A673 (cell line): ENCODE data around the gene DOCK10. TPM values are rescaled to one million over a fixed set of nuclear protein-coding genes. Genes with fewer than 3 reads are reported as not detected.

ENCODE experiments used
- BruUV-seq: library from RNA; stranded (reverse); fragments of 400-500 nt; replicated peaks from 2 replicates; lab custom pipeline; 2021; lab: Mats Ljungman, UMichigan
- CTCF ChIA-PET: fragments of 300-600 bp; sonication (Branson Sonifier 250); formaldehyde crosslinking; loops from one replicate; lab custom pipeline; 2022; ENCODE audit warnings: antibody characterized with exemption; lab: Charles Lee
- POLR2A ChIA-PET: fragments of 300-600 bp; sonication (Branson Sonifier 250); formaldehyde crosslinking; loops from one replicate; lab custom pipeline; 2022; ENCODE audit warnings: antibody characterized with exemption; ENCODE audit not compliant: low non-redundant PET; lab: Charles Lee
- DNase-seq: peaks from one replicate; pipeline ENCODE4 v3.0.0-alpha.2; 2015; ENCODE audit warnings: low spot score
- H3K27ac ChIP-seq: fragments of 200-600 bp; sonication (generic); 2 replicates; pipeline ENCODE4 v1.5.1; 2016; ENCODE audit warnings: mixed run types, low read depth, mild to moderate bottlenecking, mixed read lengths, antibody characterized with exemption, low read length; ENCODE audit not compliant: poor library complexity, severe bottlenecking
- H3K27me3 ChIP-seq: fragments of 200-600 bp; sonication (generic); replicated peaks from 2 replicates; pipeline ENCODE4 v1.6.1; 2017; ENCODE audit warnings: mixed run types, low read depth, mild to moderate bottlenecking, mixed read lengths, antibody characterized with exemption, low read length; ENCODE audit not compliant: insufficient read depth, poor library complexity
- H3K36me3 ChIP-seq: fragments of 200-600 bp; sonication (generic); 2 replicates; pipeline ENCODE4 v1.6.1; 2016; ENCODE audit warnings: mixed run types, mild to moderate bottlenecking, mixed read lengths, antibody characterized with exemption, low read length; ENCODE audit not compliant: insufficient read depth, poor library complexity, severe bottlenecking
- H3K4me1 ChIP-seq: fragments of 200-600 bp; sonication (generic); 2 replicates; pipeline ENCODE4 v1.6.1; 2017; ENCODE audit warnings: mixed run types, mild to moderate bottlenecking, mixed read lengths, antibody characterized with exemption, low read length; ENCODE audit not compliant: insufficient read depth, poor library complexity, severe bottlenecking
- H3K4me3 ChIP-seq: fragments of 200-600 bp; sonication (generic); 2 replicates; pipeline ENCODE4 v1.5.1; 2016; ENCODE audit warnings: low read depth, mixed run types, mild to moderate bottlenecking, mixed read lengths, low read length; ENCODE audit not compliant: poor library complexity, severe bottlenecking
- H3K9me3 ChIP-seq: fragments of 200-600 bp; sonication (generic); 2 replicates; pipeline ENCODE4 v1.6.1; 2016; ENCODE audit warnings: mixed run types, low read depth, mild to moderate bottlenecking, mixed read lengths, antibody characterized with exemption, low read length; ENCODE audit not compliant: poor library complexity, severe bottlenecking
- EZH2 ChIP-seq: fragments of 200-600 bp; sonication (generic); IDR thresholded peaks from 2 replicates; pipeline ENCODE4 v1.6.1; 2017; ENCODE audit warnings: borderline replicate concordance, low read depth, mild to moderate bottlenecking, mixed read lengths, antibody characterized with exemption, low read length; ENCODE audit not compliant: poor library complexity, severe bottlenecking
- intact Hi-C: fragments of 100-400 bp; cut with micrococcal nuclease; formaldehyde crosslinking; loops from one replicate; pipeline ENCODE4 v1.10.0; 2022; ENCODE audit not compliant: unreplicated experiment
- total RNA-seq: library from RNA; stranded (reverse); gene quantifications from 2 replicates; pipeline ENCODE4 v1.2.3, GENCODE V29; 2021
- TF ChIP-seq, protein P1 (sequence below): fragments of 300-800, 200-600 bp; sonication (generic); conservative IDR thresholded peaks from 2 replicates; pipeline ENCODE4 v1.5.1; 2017; ENCODE audit warnings: low read depth, mild to moderate bottlenecking, antibody characterized with exemption, low read length, moderate library complexity, mixed read lengths

The DOCK10 gene
- total RNA-seq, 1 experiment from 2014 or later, result 5.1 TPM

DNA sequence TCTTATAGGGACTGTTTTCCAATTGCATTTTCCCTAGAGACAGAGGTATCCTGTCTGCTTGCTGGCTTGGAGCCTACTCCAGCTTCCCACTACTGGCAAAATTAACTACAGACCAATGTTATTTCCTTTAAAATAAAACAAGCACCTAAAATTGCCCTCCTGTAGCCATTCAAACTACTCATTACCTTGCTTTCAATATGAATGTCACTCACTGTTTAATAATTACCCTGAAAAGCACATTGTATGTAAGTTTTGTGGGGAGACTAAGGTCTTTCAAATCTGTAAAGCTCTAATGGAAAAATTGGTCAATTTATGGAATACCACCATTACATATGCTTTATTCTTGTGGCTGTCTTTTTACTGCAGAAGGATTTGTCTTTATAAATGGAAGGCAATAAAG is 87.3 kb downstream of the DOCK10 start:
- POLR2A ChIA-PET, result no interaction called here
- intact Hi-C loops, result no loop called here

DNA sequence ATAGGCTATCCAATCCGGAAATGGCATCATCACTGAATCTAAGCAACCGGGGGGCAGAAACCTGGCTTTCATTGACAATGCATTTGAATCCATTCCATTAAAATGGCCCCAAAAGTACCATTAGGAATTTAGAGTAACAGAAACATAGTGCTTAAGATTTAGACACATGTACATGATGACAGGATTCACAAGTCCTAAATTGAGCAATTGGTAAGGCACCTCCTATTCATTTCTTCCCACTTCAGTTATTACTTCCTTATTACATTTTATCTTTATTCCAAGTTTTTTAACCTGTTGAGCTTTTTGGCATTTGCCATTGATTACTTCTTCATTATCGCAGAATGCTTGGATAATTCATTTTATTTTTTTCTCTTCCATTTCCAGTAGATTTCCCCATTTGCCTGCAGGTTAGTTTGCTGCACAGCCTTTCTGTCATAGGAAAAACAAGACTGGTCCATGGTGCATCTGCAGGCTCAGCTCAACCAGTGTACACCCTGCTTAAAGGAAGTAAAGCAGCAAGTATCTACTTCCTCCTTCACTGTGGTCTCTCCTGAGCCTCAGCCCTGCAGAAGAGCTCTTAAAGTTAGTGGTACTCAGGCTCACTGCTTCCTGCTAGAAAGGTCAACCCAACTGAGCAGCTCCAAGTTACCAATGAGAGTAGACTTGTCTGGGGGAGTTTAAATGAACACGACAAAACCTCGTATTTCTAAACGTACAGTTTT is 89.2 kb downstream of the DOCK10 start:
- ChIA-PET POLR2A (no interaction called here), CTCF (no interaction called here)
- no peak for TF ChIP-seq EZH2
- TF ChIP-seq, protein P1, sequence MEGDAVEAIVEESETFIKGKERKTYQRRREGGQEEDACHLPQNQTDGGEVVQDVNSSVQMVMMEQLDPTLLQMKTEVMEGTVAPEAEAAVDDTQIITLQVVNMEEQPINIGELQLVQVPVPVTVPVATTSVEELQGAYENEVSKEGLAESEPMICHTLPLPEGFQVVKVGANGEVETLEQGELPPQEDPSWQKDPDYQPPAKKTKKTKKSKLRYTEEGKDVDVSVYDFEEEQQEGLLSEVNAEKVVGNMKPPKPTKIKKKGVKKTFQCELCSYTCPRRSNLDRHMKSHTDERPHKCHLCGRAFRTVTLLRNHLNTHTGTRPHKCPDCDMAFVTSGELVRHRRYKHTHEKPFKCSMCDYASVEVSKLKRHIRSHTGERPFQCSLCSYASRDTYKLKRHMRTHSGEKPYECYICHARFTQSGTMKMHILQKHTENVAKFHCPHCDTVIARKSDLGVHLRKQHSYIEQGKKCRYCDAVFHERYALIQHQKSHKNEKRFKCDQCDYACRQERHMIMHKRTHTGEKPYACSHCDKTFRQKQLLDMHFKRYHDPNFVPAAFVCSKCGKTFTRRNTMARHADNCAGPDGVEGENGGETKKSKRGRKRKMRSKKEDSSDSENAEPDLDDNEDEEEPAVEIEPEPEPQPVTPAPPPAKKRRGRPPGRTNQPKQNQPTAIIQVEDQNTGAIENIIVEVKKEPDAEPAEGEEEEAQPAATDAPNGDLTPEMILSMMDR, result no peak
- Histone ChIP-seq H3K4me3 (no peak overlapping the region), H3K4me1 (peaks cover 12% of the 10 kb centered on the region), H3K27me3 (no peaks in the 10 kb centered on the region), H3K27ac (no peak overlapping the region), H3K36me3 (no peaks in the 10 kb centered on the region), H3K9me3 (no peaks in the 10 kb centered on the region)
- intact Hi-C loops, result no loop called here
- no TSS peak for BruUV-seq
- no peak for DNase-seq

More for the DNA sequence above, 87.3 kb downstream of the DOCK10 start:
- DNase-seq, result no peak
- BruUV-seq, result no TSS peak
- no peak overlapping the region for H3K27ac ChIP-seq
- peaks cover 14% of the 10 kb centered on the region for H3K4me1 ChIP-seq
- H3K4me3 ChIP-seq, result no peak overlapping the region
- TF ChIP-seq EZH2, result no peak
- TF ChIP-seq, protein P1, result no peak
- H3K9me3 ChIP-seq, result no peaks in the 10 kb centered on the region
- no peaks in the 10 kb centered on the region for H3K36me3 ChIP-seq
- CTCF ChIA-PET, result no interaction called here
- no peaks in the 10 kb centered on the region for H3K27me3 ChIP-seq

DNA sequence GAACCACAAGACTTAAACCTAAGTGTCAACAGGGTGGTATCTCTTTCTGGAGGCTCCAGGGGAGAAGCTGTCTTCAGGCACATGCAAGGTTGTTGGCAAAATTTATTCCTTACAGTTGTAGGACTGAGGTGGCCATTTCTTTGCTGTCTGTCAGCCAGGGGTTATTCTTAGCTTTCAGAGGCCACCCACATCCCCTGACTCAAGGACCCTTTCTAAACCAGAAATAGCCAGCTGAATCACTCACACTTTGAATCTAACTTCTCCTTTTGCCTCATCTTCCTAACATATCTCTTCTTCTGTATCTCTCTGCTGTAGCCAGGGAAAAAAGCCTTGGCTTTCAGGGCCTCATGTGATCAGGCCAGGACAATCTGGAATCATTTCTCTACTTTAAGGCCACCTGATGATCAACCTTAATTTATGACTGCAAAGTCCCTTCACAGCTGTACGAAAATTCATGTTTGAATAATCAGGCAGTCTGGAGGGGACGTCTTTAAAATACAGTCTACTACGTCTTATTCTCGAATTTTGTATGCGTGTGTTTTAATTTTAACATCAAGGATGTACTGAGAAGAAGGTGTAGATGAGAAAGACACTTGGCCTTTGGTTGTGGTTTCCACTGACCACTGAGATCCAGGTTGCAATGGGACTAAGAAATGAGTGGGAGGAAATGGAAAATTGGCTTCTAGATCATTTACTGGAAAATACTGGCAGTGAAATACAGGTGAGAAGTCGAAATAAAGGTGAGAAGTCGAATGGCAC is 90.4 kb downstream of the DOCK10 start:
- intact Hi-C loops, result no loop called here
- H3K36me3 ChIP-seq, result no peaks in the 10 kb centered on the region
- no TSS peak for BruUV-seq
- no peak overlapping the region for H3K4me3 ChIP-seq
- no peak for TF ChIP-seq EZH2
- TF ChIP-seq, protein P1, result no peak
- ChIA-PET POLR2A (no interaction called here), CTCF (no interaction called here)
- no peaks in the 10 kb centered on the region for H3K27me3 ChIP-seq
- peaks cover 24% of the 10 kb centered on the region for H3K4me1 ChIP-seq
- H3K27ac ChIP-seq, result no peak overlapping the region
- DNase-seq, result no peak
- H3K9me3 ChIP-seq, result no peaks in the 10 kb centered on the region
